Measurements from ENCODE around the gene DDR2.
"Not testable (repeated sequence)": the region's sequence is repeated elsewhere in the genome, so short reads cannot be mapped to it uniquely, and the experiment has no call there.

Gene DDR2

DNA sequence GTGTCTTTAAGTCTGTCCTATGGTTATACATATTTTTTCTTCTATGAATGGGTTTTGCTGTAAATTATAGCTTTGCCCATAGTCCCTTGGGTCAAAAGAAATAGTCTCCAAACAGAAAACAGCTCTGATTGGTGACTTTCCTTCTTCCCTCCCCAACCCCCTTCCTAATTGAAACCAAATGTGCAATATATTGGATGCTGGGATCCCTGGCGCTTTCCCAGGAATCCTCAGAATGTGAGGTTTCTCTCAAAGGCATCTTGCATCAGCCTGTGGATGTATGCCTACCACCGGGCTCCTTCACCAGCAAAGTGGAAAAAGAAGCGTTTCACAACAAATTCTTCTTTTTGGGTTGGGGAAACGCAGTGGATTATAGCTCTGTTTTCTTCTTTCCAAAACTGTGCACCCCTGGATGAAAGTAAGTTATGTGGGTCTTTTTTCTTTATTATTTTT is at the start of gene DDR2:
Gene DDR2, plus strand, starts transcription at position 248 of the 450 bp plus-strand sequence. CDS start 86,600 bp downstream, outside the sequence.
- no peak for DNase-seq (ENCODE audit: low read depth in 4 of 4, low spot score in 1 of 4)

- DNase-seq (ENCODE audit: low read depth in 4 of 4, low spot score in 1 of 4): not testable (repeated sequence)
Measured at GRCh38 chr1:162582901-162583300, 49.4 kb upstream of the DDR2 start.

DNA sequence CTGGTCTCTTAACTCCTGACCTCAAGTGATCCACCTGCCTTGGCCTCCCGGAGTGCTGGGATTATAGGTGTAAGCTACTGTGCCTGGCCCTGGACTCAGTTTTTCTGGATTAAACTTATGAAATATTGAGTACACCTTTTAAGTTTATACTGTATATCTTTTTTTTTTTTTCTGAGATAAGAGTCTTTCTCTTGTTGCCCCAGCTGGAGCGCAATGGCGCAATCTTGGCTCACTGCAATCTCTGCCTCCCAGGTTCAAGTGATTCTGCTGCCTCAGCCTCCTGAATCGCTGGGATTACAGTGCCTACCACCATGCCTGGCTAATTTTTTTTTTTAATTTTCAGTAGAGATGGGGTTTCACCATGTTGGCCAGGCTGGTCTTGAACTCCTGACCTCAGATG is 47.2 kb upstream of the DDR2 start:
- DNase-seq (ENCODE audit: low read depth in 4 of 4, low spot score in 1 of 4): not testable (repeated sequence)

DNA sequence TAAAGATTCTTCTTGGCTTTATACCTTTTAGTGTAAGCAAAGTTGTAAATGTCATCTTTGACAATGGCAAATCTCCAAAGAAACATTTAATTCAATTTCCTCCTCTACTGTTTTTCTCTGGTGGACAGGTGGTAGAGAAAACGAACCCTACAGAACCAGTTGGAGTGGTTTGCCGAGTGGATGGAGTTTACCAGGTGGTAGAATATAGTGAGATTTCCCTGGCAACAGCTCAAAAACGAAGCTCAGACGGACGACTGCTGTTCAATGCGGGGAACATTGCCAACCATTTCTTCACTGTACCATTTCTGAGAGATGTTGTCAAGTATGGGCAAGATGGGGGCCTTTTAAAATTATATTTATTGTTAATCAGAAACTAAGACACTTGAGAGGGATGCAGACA is 44.9 kb upstream of the DDR2 start:
- no peak for DNase-seq (ENCODE audit: low read depth in 4 of 4, low spot score in 1 of 4)

- DNase-seq (ENCODE audit: low read depth in 4 of 4, low spot score in 1 of 4): no peak
Measured at GRCh38 chr1:162587761-162588260, 44.5 kb upstream of the DDR2 start.

GRCh38 chr1:162590101-162590500 is 42.2 kb upstream of the DDR2 start:
- DNase-seq (ENCODE audit: low read depth in 4 of 4, low spot score in 1 of 4): no peak

DNA sequence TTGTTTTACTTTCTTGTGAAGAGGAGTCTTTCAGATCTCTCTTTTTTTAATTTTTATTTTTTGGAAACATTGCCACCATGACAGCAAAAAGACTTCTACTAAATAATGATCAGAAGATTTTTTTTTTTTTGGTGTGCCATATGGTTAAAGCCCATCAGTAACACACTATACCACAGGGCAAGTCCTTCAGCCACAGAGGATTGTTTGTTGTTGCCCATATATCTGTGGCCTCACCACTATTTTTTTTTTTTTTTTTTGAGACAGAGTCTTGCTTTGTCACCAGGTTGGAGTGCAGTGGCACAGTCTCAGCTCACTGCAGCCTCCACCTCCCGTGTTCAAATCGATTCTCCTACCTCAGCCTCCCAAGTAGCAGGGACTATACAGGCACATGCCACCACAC is 41.6 kb upstream of the DDR2 start:
- no peak for DNase-seq (ENCODE audit: low read depth in 4 of 4, low spot score in 1 of 4)

DNA sequence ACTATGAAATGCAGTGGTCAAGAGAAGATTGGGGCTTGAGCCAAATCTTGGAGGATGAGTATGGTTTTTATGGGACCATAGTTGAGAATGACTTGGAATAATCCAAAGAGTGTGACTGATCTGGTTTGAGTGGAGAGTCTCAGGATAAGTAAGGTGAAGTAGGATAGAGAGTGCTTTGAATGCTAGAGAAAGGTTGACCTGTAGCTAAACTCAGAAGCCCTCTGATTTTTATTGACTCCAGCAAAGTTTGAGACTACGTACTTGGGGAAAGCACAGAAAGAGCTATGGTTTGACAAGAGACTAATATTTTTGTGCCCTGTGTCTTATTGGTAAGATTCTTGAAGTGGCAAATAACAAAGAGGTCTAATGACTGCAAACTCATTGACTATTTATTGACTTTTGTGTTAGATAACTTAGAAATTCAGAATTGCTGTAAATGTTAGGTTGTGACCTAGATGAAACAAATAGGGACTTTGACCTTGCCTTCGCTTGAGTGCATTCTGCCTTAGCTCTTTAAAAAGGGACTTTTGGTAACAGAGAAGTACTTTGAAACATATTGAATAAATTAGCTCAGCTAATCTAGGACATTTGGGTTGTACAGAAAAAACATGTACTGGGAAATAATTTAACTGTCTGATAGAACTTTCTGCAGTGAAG is 35.6 kb upstream of the DDR2 start:
- no peak for DNase-seq (ENCODE audit: low read depth in 4 of 4, low spot score in 1 of 4)

DNA sequence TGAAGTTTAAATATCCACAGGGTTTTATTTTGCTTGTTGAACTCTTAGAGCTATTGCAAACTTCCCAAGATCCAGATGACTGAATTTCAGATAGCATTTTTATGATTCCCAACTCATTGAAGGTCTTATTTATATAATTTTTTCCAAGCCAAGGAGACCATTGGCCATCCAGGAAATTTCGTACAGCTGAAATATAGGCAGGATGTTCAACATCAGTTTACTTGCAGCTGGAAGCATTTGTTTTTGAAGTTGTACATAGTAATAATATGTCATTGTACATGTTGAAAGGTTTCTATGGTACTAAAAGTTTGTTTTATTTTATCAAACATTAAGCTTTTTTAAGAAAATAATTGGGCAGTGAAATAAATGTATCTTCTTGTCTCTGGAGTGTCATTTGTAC is 32.8 kb upstream of the DDR2 start:
- no peak for DNase-seq (ENCODE audit: low read depth in 4 of 4, low spot score in 1 of 4)

DNA sequence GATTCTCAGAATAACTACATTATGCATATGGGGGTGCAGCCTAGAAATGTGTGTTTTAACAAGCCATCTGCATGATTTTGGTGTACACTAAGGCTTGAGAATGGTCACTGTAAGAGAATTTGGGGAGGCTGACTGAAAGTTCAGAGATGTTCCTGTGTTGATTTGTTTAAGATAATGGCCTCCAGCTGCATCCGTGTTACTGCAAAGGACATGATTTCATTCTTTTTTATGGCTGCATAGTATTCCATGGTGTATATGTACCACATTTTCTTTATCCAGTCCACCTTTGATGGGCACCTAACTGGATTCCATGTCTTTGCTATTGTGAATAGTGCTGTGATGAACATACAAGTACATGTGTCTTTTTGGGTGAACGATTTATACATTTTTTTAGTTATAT is 29.1 kb upstream of the DDR2 start:
- not testable (repeated sequence) for DNase-seq (ENCODE audit: low read depth in 4 of 4, low spot score in 1 of 4)

- no peak for DNase-seq (ENCODE audit: low read depth in 4 of 4, low spot score in 1 of 4)
Measured at GRCh38 chr1:162605225-162605927, 26.9 kb upstream of the DDR2 start.

GRCh38 chr1:162609306-162609705 is 23.0 kb upstream of the DDR2 start:
- no peak for DNase-seq (ENCODE audit: low read depth in 4 of 4, low spot score in 1 of 4)

- DNase-seq (ENCODE audit: low read depth in 4 of 4, low spot score in 1 of 4): no peak
Measured at GRCh38 chr1:162612606-162613400, 19.5 kb upstream of the DDR2 start.

GRCh38 chr1:162616848-162617247 is 15.4 kb upstream of the DDR2 start:
- DNase-seq (ENCODE audit: low read depth in 4 of 4, low spot score in 1 of 4): no peak

- DNase-seq (ENCODE audit: low read depth in 4 of 4, low spot score in 1 of 4): no peak
Measured at GRCh38 chr1:162617513-162617912, 14.8 kb upstream of the DDR2 start.

DNA sequence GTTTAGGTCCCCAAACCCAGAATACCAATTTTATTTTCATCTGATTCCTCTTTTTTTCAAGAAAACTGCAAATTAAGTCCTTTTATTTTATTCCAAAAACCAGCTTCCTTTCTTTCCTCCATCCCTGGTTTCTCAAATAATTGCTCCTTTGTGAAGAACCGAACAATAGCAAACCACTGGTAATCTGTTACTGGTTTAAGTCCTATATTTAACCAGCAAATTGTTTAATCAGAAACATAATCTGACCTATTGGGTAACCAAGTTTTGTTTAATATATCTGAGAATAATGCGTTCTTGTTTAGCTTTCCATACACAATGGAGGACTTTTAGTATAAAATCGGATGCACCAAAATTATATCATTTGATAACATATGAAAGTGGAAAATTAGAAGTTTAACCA is 13.2 kb upstream of the DDR2 start:
- no peak for DNase-seq (ENCODE audit: low read depth in 4 of 4, low spot score in 1 of 4)

DNA sequence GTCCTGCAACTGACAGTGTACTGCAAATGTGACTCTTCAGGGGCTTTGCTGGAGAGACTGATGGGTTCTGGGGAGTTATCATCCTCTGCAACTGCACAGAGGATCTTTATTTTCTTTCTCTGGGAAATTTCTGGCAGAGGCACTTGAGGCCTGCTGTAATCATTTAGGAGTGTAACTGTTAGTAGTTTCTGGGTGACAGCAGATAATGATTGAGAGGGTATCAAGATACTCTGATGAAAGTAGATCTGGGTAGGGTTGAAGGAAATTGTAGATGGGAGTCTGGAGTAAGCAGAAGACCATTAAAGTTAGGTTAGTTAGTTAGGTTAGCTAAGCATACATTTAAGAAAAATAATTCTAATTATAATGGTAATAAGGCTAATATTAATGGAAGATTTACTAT is 11.0 kb upstream of the DDR2 start:
- no peak for DNase-seq (ENCODE audit: low read depth in 4 of 4, low spot score in 1 of 4)

DNA sequence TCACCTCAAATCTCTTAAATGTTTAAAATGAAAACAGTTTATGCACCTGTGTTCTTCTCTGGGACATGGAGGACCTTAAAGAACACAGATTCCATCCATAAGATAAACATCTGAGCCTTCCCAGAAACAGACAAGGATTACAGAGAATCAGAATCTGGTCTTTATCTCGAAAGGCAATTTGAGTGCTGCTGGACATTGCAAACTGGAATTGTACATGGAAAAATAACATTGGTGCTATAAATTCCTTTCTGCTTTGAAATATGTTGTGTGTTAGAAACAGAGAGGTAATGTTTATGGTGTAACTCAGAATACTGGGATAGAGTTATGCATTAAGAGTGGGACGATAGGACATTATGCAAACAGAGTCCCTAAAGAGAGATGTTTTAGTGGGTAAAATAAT is 6.6 kb upstream of the DDR2 start:
- DNase-seq (ENCODE audit: low read depth in 4 of 4, low spot score in 1 of 4): no peak

DNA sequence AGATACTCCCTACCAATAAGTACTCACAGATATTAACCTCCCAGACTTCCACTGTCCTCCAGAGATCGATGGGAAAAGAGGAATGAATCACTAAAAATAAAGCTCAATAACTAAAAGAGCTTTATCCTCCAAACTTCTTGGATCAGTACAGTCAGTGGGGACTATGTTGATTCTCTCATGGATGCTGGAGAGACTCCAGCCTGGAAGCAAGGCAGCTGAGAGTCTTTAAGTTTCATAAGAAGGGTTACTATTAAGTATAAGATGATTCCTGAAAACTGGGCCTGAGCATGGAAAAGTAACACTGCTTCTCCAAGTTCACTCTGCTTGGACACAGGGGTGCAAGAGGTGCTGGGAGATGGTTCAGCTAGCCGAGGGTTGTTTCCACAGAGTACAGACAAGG is 6.2 kb upstream of the DDR2 start:
- DNase-seq (ENCODE audit: low read depth in 4 of 4, low spot score in 1 of 4): no peak

DNA sequence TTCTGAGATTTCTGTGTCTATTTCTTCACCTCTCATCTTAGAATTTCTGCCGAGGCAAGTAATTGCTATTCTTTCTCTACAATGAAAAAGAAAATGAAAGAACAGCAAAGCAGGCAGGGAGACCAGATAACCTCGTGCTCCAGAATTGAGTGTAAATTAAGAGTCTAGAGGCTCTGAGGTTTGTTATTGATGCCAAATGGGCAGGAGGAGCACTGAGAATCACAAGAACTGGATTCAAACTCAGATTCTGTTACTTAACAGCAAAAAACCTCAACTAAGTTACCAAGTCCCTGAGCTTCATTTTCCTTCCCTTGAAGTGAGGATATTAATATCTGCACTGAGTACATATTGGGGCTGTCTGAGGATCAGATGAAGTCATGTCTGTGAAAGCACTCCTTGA is 5.5 kb upstream of the DDR2 start:
- no peak for DNase-seq (ENCODE audit: low read depth in 4 of 4, low spot score in 1 of 4)

- no peak for DNase-seq (ENCODE audit: low read depth in 4 of 4, low spot score in 1 of 4)
Measured at GRCh38 chr1:162627662-162628296, 4.5 kb upstream of the DDR2 start.

Measured in stimulated activated CD4-positive, alpha-beta T cell treated with anti-CD3 and anti-CD28 coated beads, Interleukin-1b, Interleukin-23, amount 100 ng/mL, for 24 hours (primary cell).